ENCODE results near the gene NATD1.

Gene NATD1

DNA sequence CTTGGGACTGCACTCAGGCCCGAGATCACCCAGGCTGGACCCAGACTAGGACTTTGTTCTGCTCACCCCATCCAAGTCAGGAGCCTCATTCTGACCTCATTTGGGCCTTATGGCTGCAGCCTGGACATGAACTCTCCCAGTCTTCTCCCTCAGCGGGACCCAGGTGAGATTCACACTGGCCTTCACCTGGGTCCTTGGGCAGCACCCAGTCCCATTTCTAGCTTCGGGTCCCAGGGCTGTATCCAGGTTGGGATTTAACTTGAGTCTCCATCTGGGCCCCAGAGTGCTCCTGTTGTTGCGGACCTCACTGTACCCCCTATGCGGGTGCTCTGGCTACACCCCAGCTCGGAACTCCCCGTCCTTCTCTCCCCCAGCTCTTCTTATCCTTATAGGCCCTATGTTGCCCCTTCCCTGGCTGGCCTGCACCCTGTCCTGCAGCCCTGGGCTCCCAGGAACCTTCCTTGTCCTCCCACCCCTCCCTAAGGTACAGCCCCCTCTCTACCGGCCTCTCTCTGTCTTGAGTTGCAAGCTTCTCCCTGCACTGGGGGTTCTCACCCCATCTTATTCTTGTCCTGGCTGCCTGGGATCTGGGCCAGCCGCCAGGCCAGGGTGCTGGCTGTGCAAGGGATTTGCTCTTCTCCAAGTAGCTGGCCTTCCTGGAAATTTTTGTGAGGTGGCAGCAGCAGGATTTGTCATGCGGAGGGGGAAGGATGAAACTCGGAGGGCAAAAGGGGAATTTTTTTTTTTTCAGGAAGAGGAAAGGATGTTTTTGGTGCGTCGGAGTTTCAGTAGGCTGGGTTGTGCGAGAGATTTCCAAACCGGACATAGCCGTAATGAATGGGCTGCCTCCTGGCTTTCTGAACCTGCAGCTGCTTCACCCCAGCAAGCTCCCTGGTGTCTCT is 32.2 kb upstream of the NATD1 start:
- Histone ChIP-seq H4K20me1 (ENCODE audit: insufficient read depth) (no peaks in the 10 kb centered on the region), H2AFZ (ENCODE audit: low read depth) (no peak overlapping the region), H3K4me1 (ENCODE audit: low read depth, poor library complexity, severe bottlenecking) (peaks cover 20% of the 10 kb centered on the region), H3K9ac (peak overlapping the region; percentile 83; the same call in 1 of the 2 replicates), H3K79me2 (ENCODE audit: insufficient read depth, low read depth) (peaks cover 55% of the 10 kb centered on the region), H3K27ac (peak overlapping the region; percentile 89), H3K4me3 (IDR thresholded peaks at IDR 0.05; ENCODE audit: insufficient read depth, low read depth, low read length) (no peak overlapping the region), H3K4me2 (peak overlapping the region; percentile 94), H3K27me3 (ENCODE audit: insufficient read depth, low read depth) (no peaks in the 10 kb centered on the region), H3K36me3 (ENCODE audit: insufficient read depth) (no peaks in the 10 kb centered on the region)
- TF ChIP-seq, protein P1, sequence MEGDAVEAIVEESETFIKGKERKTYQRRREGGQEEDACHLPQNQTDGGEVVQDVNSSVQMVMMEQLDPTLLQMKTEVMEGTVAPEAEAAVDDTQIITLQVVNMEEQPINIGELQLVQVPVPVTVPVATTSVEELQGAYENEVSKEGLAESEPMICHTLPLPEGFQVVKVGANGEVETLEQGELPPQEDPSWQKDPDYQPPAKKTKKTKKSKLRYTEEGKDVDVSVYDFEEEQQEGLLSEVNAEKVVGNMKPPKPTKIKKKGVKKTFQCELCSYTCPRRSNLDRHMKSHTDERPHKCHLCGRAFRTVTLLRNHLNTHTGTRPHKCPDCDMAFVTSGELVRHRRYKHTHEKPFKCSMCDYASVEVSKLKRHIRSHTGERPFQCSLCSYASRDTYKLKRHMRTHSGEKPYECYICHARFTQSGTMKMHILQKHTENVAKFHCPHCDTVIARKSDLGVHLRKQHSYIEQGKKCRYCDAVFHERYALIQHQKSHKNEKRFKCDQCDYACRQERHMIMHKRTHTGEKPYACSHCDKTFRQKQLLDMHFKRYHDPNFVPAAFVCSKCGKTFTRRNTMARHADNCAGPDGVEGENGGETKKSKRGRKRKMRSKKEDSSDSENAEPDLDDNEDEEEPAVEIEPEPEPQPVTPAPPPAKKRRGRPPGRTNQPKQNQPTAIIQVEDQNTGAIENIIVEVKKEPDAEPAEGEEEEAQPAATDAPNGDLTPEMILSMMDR (conservative IDR thresholded peaks at IDR 0.05; ENCODE audit: low read depth, low read length) = no peak

- peak within 1 kb of the TSS; percentile 89 for H3K27ac ChIP-seq
- peaks cover 20% of the 10 kb centered on the region for H3K4me1 ChIP-seq (ENCODE audit: low read depth, poor library complexity, severe bottlenecking)
- peak within 1 kb of the TSS; percentile 94 for H3K4me2 ChIP-seq
- TF ChIP-seq, protein P1 (conservative IDR thresholded peaks at IDR 0.05; ENCODE audit: low read depth, low read length) = no peak
- H2AFZ ChIP-seq (ENCODE audit: low read depth) = peak within 1 kb of the TSS; percentile 54; the same call in 1 of the 2 replicates
- H3K79me2 ChIP-seq (ENCODE audit: insufficient read depth, low read depth) = peaks cover 49% of the 10 kb centered on the region
- H3K4me3 ChIP-seq (IDR thresholded peaks at IDR 0.05; ENCODE audit: insufficient read depth, low read depth, low read length) = no peak within 1 kb of the TSS
- H3K27me3 ChIP-seq (ENCODE audit: insufficient read depth, low read depth) = no peaks in the 10 kb centered on the region
- H3K9ac ChIP-seq = peak within 1 kb of the TSS; percentile 83; the same call in 1 of the 2 replicates
- no peaks in the 10 kb centered on the region for H3K36me3 ChIP-seq (ENCODE audit: insufficient read depth)
- no peaks in the 10 kb centered on the region for H4K20me1 ChIP-seq (ENCODE audit: insufficient read depth)
Observed at GRCh38 chr17:21284319-21285163, 31.3 kb upstream of the NATD1 start, which contains the start of gene MAP2K3. MAP2K3 (plus strand) TSS chr17:21284711; CDS start chr17:21284921, 210 bp downstream.

DNA sequence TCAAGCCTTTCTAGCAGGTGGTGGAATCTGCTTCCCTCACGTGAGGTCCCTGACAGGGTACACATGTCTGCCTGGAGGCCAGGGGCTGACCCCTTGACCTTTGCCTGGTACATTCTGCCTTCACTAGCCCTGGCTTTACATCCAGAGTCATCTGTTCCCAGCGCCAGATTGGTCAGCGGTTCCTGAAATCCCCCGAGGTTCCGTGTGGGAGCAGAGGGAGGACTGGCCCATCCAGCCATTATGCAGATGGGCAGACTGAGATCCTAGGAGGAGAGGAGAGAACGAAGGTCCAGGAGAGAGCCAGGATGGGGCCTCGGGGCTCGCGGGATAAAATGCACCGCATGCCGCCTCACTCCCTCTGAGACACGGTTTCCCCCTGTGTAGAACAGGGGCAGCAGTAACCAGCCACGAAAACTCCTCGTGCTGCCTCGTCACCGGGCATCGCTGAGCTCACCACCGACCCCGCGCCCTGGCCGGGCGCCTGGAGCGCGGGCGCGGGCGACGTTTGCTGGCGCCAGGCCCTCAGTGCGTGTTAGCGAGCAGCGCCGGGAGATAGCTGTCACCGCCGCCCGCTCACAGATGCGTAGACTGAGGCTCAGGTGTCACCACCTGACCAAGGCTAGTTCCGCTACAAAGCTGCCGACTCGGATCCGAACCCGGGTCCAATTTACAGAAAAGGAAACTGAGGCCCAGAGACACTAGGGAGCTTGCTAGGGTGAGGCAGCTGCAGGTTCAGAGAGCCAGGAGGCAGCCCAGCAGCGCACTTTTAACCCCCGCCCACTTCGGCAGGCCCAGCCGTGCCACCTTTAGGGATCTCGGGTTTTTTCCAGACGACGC is 30.5 kb upstream of the NATD1 start:
- Histone ChIP-seq H3K9ac (no peak overlapping the region), H2AFZ (ENCODE audit: low read depth) (peak overlapping the region; percentile 44; the same call in 1 of the 2 replicates), H3K4me3 (IDR thresholded peaks at IDR 0.05; ENCODE audit: insufficient read depth, low read depth, low read length) (no peak overlapping the region), H4K20me1 (ENCODE audit: insufficient read depth) (no peaks in the 10 kb centered on the region), H3K79me2 (ENCODE audit: insufficient read depth, low read depth) (peaks cover 41% of the 10 kb centered on the region), H3K4me1 (ENCODE audit: low read depth, poor library complexity, severe bottlenecking) (peaks cover 17% of the 10 kb centered on the region), H3K27ac (no peak overlapping the region), H3K4me2 (peak overlapping the region; percentile 33), H3K27me3 (ENCODE audit: insufficient read depth, low read depth) (no peaks in the 10 kb centered on the region), H3K36me3 (ENCODE audit: insufficient read depth) (no peaks in the 10 kb centered on the region)
- TF ChIP-seq, protein P1 (conservative IDR thresholded peaks at IDR 0.05; ENCODE audit: low read depth, low read length) = no peak

- no peak overlapping the region for H2AFZ ChIP-seq (ENCODE audit: low read depth)
- H3K4me1 ChIP-seq (ENCODE audit: low read depth, poor library complexity, severe bottlenecking) = peaks cover 11% of the 10 kb centered on the region
- no peaks in the 10 kb centered on the region for H3K27me3 ChIP-seq (ENCODE audit: insufficient read depth, low read depth)
- H3K9ac ChIP-seq = no peak overlapping the region
- no peak overlapping the region for H3K4me2 ChIP-seq
- no peak overlapping the region for H3K27ac ChIP-seq
- H3K36me3 ChIP-seq (ENCODE audit: insufficient read depth) = no peaks in the 10 kb centered on the region
- no peak overlapping the region for H3K4me3 ChIP-seq (IDR thresholded peaks at IDR 0.05; ENCODE audit: insufficient read depth, low read depth, low read length)
- no peaks in the 10 kb centered on the region for H4K20me1 ChIP-seq (ENCODE audit: insufficient read depth)
- H3K79me2 ChIP-seq (ENCODE audit: insufficient read depth, low read depth) = peaks cover 32% of the 10 kb centered on the region
- TF ChIP-seq, protein P1 (conservative IDR thresholded peaks at IDR 0.05; ENCODE audit: low read depth, low read length) = no peak
Observed at GRCh38 chr17:21282850-21283249, 29.6 kb upstream of the NATD1 start.

Measured in KMS-11 (cell line).